ENCODE data around the gene YWHAG.

DNA sequence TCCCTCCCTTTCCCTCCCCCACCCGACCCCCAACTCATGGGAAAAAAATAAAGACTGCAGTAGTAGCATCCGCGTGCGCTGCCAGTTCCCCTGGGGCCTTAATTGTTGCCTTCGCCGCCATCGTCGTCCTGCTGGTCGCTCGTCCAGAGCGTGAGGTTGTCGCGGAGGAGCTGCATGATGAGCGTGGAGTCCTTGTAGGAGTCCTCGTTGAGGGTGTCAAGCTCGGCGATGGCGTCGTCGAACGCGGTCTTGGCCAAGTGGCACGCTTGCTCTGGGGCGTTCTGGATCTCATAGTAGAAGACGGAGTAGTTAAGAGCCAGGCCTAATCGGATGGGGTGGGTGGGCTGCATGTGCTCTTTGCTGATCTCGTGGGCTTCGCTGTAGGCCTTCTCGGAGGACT, 29.3 kb downstream of the YWHAG start:
- TF ChIP-seq CTCF (optimal IDR thresholded peaks at IDR 0.05 in 1 of 3, IDR thresholded peaks at IDR 0.05 in 1 of 3, conservative IDR thresholded peaks at IDR 0.05 in 1 of 3; ENCODE audit: extremely low read depth in 1 of 3, insufficient read depth in 2 of 3, low read length in 3 of 3) (no peak), EZH2 (IDR thresholded peaks at IDR 0.05; ENCODE audit: low read length) (no peak)

Measured in keratinocyte (primary cell).